Testis (tissue), 3 donors: ENCODE data around the gene ZNF362. TPM values are rescaled to one million over a fixed set of nuclear protein-coding genes. Genes with fewer than 3 reads are reported as not detected.

ENCODE experiments used
- DNase-seq: peaks from one replicate; pipeline ENCODE4 v3.0.0-alpha.2; 2019
- H3K27ac ChIP-seq, 2 donors: fragments of 200-600 bp; sonication (generic); one replicate each; pipeline ENCODE4 v1.5.1; 2019
- H3K27me3 ChIP-seq: fragments of 200-600 bp; sonication (generic); one replicate; pipeline ENCODE4 v1.5.1; 2019
- H3K36me3 ChIP-seq: fragments of 200-600 bp; sonication (generic); one replicate; pipeline ENCODE4 v1.5.1; 2017; ENCODE audit warnings: low read depth; ENCODE audit errors: missing control alignments
- H3K4me1 ChIP-seq: fragments of 200-600 bp; sonication (generic); one replicate; pipeline ENCODE4 v1.5.1; 2019
- H3K4me3 ChIP-seq, 2 donors: fragments of 200-600 bp; sonication (generic); one replicate each; pipeline ENCODE4 v1.5.1; 2017 to 2019
- H3K9me3 ChIP-seq: fragments of 200-600 bp; sonication (generic); one replicate; pipeline ENCODE4 v1.5.1; 2017
- CTCF ChIP-seq, 3 experiments: fragments of 450-650 bp in 2 of 3; fragments of 200-600 bp in 1 of 3; sonication (generic) in 1 of 3; IDR thresholded peaks; one replicate each; pipeline ENCODE4 v1.5.1; 2016 to 2019; ENCODE audit warnings: antibody characterized with exemption in 3 of 3, mild to moderate bottlenecking in 2 of 3, moderate library complexity in 1 of 3
- POLR2A ChIP-seq: fragments of 450-650 bp; IDR thresholded peaks from one replicate; pipeline ENCODE4 v1.6.1; 2017; ENCODE audit warnings: antibody characterized with exemption, mild to moderate bottlenecking, moderate library complexity
- WGBS, 2 donors: methylation state at CpG; one replicate each; pipeline ENCODE4 v1.1.5; 2018; 5-methylcytosine and 5-hydroxymethylcytosine counted together
- intact Hi-C: fragments of 100-400 bp; cut with DNase I; formaldehyde crosslinking; loops from one replicate; pipeline ENCODE4 v1.15.1; 2023; ENCODE audit warnings: low total_unique reads
- polyA plus RNA-seq: library from polyadenylated mRNA; stranded (reverse); fragments of 350-450 nt; fragmentation: Illumina TruSeq; extraction: RNeasy Lipid Tissue Mini Kit (QIAGEN cat#74804); gene quantifications from one replicate; pipeline ENCODE4 v1.2.3, GENCODE V29; 2014; ENCODE audit warnings: low read depth, low replicate concordance; ENCODE audit not compliant: insufficient read depth
- total RNA-seq, 2 donors: library from RNA; depleted of rRNA; stranded (reverse); fragments of >200 nt; gene quantifications; one replicate each; pipeline ENCODE4 v1.2.3, GENCODE V29; 2016

Gene ZNF362
- total and polyA plus RNA-seq, 3 donors from 2014 or later = 16.3 to 28.6 (median 26.6) TPM

GRCh38 chr1:33343539-33343938, 87.2 kb downstream of the ZNF362 start:
- Histone ChIP-seq H3K9me3 (no peaks in the 10 kb centered on the region), H3K4me1 (peaks cover 54% of the 10 kb centered on the region), H3K27me3 (no peaks in the 10 kb centered on the region), H3K36me3 (no peaks in the 10 kb centered on the region), H3K4me3 (no peak overlapping the region), H3K27ac (no peak overlapping the region)
- WGBS, 2 donors = 32 to 39% methylated on average over 5 of the region's 5 CpGs
- DNase-seq = no peak
- intact Hi-C loops = no loop called here
- TF ChIP-seq CTCF (IDR thresholded peaks at IDR 0.05) = no peak
- TF ChIP-seq POLR2A = no peak

- Histone ChIP-seq H3K27me3 (no peaks in the 10 kb centered on the region), H3K4me1 (peaks cover 44% of the 10 kb centered on the region), H3K27ac (no peak overlapping the region), H3K36me3 (no peaks in the 10 kb centered on the region), H3K9me3 (no peaks in the 10 kb centered on the region), H3K4me3 (no peak overlapping the region)
- intact Hi-C loops = no loop called here
- DNase-seq = no peak
- WGBS, 2 donors = 42 to 56% methylated on average over 2 of the region's 2 CpGs
- TF ChIP-seq CTCF (IDR thresholded peaks at IDR 0.05) (no peak), POLR2A (no peak)
Measured at GRCh38 chr1:33344896-33345560, 88.7 kb downstream of the ZNF362 start.

- TF ChIP-seq POLR2A (no peak), CTCF (IDR thresholded peaks at IDR 0.05) (no peak)
- no peak for DNase-seq
- intact Hi-C loops = no loop called here
- Histone ChIP-seq H3K27ac (peak overlapping the region; percentile 86 to 97), H3K4me3 (no peak overlapping the region), H3K27me3 (no peaks in the 10 kb centered on the region), H3K36me3 (no peaks in the 10 kb centered on the region), H3K9me3 (no peaks in the 10 kb centered on the region), H3K4me1 (peaks cover 29% of the 10 kb centered on the region)
- 35 to 43% methylated on average over 3 of the region's 3 CpGs for WGBS, 2 donors
Measured at GRCh38 chr1:33346533-33346926, 90.2 kb downstream of the ZNF362 start.

- WGBS, 2 donors = 23 to 33% methylated on average over 2 of the region's 2 CpGs
- Histone ChIP-seq H3K27ac (peak overlapping the region; percentile 86 to 97), H3K4me3 (peak overlapping the region; percentile 90 to 94), H3K4me1 (peaks cover 24% of the 10 kb centered on the region), H3K36me3 (no peaks in the 10 kb centered on the region), H3K27me3 (no peaks in the 10 kb centered on the region), H3K9me3 (no peaks in the 10 kb centered on the region)
- DNase-seq = no peak
- TF ChIP-seq CTCF (IDR thresholded peaks at IDR 0.05) = no peak
- TF ChIP-seq POLR2A = no peak
- intact Hi-C loops = no loop called here
Measured at GRCh38 chr1:33346927-33347649, 90.8 kb downstream of the ZNF362 start.
